G401 (cell line): ENCODE data around the gene ZMPSTE24. TPM values are rescaled to one million over a fixed set of nuclear protein-coding genes. Genes with fewer than 3 reads are reported as not detected.
A peak's percentile ranks its signal among the peaks of the same experiment; 100 is the strongest.
"Not testable (repeated sequence)": the region's sequence is repeated elsewhere in the genome, so short reads cannot be mapped to it uniquely, and the experiment has no call there.

Experiments
- DNase-seq: peaks from one replicate; pipeline ENCODE4 v3.0.0-alpha.2; 2015; ENCODE audit warnings: low spot score
- in situ Hi-C: cut with HindIII; loops from 2 replicates; pipeline ENCODE4 v1.10.0; 2016; ENCODE audit warnings: low sequenced_read_pairs, mixed read lengths
- total RNA-seq: library from RNA; depleted of rRNA; stranded (reverse); fragments of >200 nt; shearing (Covaris generic); gene quantifications from 2 replicates; pipeline ENCODE4 v1.2.3, GENCODE V29; 2014

ZMPSTE24 gene
- total RNA-seq, 1 experiment from 2014 or later = 36.0 TPM

GRCh38 chr1:40314721-40315238 lies 56.7 kb downstream of the ZMPSTE24 start:
- in situ Hi-C loops = no loop called here
- no peak for DNase-seq

- DNase-seq = peak; percentile 60
- in situ Hi-C loops = no loop called here
Measured at GRCh38 chr1:40315239-40315794, 57.3 kb downstream of the ZMPSTE24 start.

GRCh38 chr1:40315795-40316594 lies 58.0 kb downstream of the ZMPSTE24 start:
- no peak for DNase-seq

GRCh38 chr1:40316595-40317393 lies 58.8 kb downstream of the ZMPSTE24 start, which contains the start of gene COL9A2:
Gene COL9A2, minus strand, starts transcription at chr1:40317286. Its CDS starts 89 bp downstream, at chr1:40317197.
- in situ Hi-C loops = no loop called here
- no peak for DNase-seq

More at GRCh38 chr1:40315795-40316594, 58.0 kb downstream of the ZMPSTE24 start:
- in situ Hi-C loops = no loop called here

GRCh38 chr1:40317394-40318074 lies 59.5 kb downstream of the ZMPSTE24 start:
- no peak for DNase-seq
- in situ Hi-C loops = no loop called here

- DNase-seq = no peak
- in situ Hi-C loops = no loop called here
Measured at GRCh38 chr1:40318476-40318875, 60.4 kb downstream of the ZMPSTE24 start.

GRCh38 chr1:40318970-40319621 lies 61.1 kb downstream of the ZMPSTE24 start:
- no peak for DNase-seq
- in situ Hi-C loops = no loop called here

GRCh38 chr1:40331403-40331802 lies 73.4 kb downstream of the ZMPSTE24 start:
- DNase-seq, in situ Hi-C loops: not testable (repeated sequence)

GRCh38 chr1:40332695-40333094 lies 74.7 kb downstream of the ZMPSTE24 start:
- in situ Hi-C loops = no loop called here
- DNase-seq = no peak

- DNase-seq = no peak
- in situ Hi-C loops = no loop called here
Measured at GRCh38 chr1:40337443-40337842, 79.4 kb downstream of the ZMPSTE24 start.

GRCh38 chr1:40338745-40339419 lies 80.8 kb downstream of the ZMPSTE24 start:
- peak; percentile 72 for DNase-seq
- in situ Hi-C loops = no loop called here

GRCh38 chr1:40339420-40340323 lies 81.6 kb downstream of the ZMPSTE24 start:
- in situ Hi-C loops = no loop called here
- no peak for DNase-seq

- in situ Hi-C loops = no loop called here
- DNase-seq = no peak
Measured at GRCh38 chr1:40341491-40342380, 83.7 kb downstream of the ZMPSTE24 start.

GRCh38 chr1:40342381-40342717 lies 84.3 kb downstream of the ZMPSTE24 start:
- DNase-seq, in situ Hi-C loops: not testable (repeated sequence)
